ENCODE data around the gene RYR1. TPM values are rescaled to one million over a fixed set of nuclear protein-coding genes. Genes with fewer than 3 reads are reported as not detected.

RYR1 gene
- total RNA-seq, 6 experiments from 2014 or later: 0.12 to 1.1 (median 0.49) TPM

GRCh38 chr19:38634757-38635482, 201.4 kb downstream of the RYR1 start:
- intact Hi-C loops (cut with DNase I): no loop called here
- WGBS (ENCODE audit: insufficient coverage, low coverage, low lambda C conversion rate, missing lambda C conversion rate): 32% methylated on average over 6 of the region's 17 CpGs
- Histone ChIP-seq H3K4me3 (no peak overlapping the region), H3K9me3 (no peaks in the 10 kb centered on the region), H3K27me3 (no peaks in the 10 kb centered on the region), H3K4me1 (peaks cover 0 to 3% (median 0%) of the 10 kb centered on the region in 4 donors), H3K27ac (no peak overlapping the region), H3K36me3 (peaks cover 0 to 10% (median 0%) of the 10 kb centered on the region in 4 donors)
- peak; percentile 73 to 87 (median 80) for ATAC-seq
- TF ChIP-seq CTCF (IDR thresholded peaks at IDR 0.05) (peak; percentile 90 to 96 (median 96)), POLR2A (IDR thresholded peaks at IDR 0.05) (no peak)
- peak; percentile 73 to 77 (median 76) for DNase-seq

DNA sequence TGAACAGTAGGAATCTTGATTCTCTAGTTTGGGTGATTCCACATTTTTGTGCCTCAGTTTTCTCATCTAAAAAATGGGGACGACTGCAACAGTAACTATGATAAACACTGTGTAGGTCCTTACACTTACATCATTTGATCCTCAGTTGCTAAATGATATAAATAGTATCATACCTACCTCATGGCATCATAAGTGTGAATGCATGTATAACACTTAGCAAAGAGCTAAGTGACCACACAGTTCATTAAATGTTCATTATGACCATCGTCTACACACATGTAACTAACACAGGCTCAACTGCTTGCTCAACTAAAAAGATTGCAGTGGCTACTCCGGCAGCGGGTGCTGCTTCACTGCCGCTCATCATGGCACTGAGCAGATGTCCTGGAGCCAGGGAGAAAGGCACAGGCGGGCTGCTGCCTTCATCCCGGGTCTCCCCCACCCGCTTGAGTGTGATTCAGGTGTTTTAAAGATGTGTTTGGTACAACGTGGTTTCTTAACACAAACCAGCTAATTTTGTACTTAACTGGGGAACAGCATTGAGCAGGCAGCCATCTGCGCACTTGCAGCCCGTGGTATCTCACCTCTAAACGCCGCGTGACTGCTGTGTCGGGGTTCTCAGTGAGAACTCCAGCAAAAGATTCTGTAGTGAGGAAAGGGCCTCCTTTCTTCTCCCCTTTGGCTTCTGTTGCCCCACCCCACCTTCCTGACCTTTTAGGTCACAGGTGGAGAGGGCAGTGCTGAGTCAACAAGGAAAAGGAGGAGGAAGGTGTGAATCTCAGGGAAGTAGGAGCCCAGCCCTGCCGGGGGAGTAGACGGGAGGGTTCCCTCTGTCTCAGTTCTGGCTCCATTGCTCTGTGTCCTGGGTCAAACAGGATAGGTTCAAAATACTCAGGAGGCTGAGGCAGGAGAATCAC, 202.2 kb downstream of the RYR1 start:
- no peak overlapping the region for H3K27ac ChIP-seq
- H3K27me3 ChIP-seq: no peaks in the 10 kb centered on the region
- no peak overlapping the region for H3K4me3 ChIP-seq
- H3K36me3 ChIP-seq: peaks cover 0 to 9% (median 0%) of the 10 kb centered on the region in 4 donors
- H3K4me1 ChIP-seq: peaks cover 0 to 3% (median 0%) of the 10 kb centered on the region in 4 donors
- DNase-seq (no peak), ATAC-seq (no peak)
- WGBS (ENCODE audit: insufficient coverage, low coverage, low lambda C conversion rate, missing lambda C conversion rate): 82% methylated on average over 16 of the region's 17 CpGs
- no peak for TF ChIP-seq CTCF (IDR thresholded peaks at IDR 0.05)
- TF ChIP-seq POLR2A (IDR thresholded peaks at IDR 0.05): no peak
- intact Hi-C loops (cut with DNase I): no loop called here
- H3K9me3 ChIP-seq: no peaks in the 10 kb centered on the region

Other genes with a start within 250 kb of the RYR1 start
- not detected for gene DPF1, start 209.5 kb upstream of the RYR1 start, total RNA-seq
- gene PPP1R14A, start 177.3 kb upstream of the RYR1 start, total RNA-seq: 1 to 10 TPM; 2.7 to 8.7 (median 6.7) TPM
- gene SPINT2, start 169.1 kb upstream of the RYR1 start, total RNA-seq: 10 to 100 TPM in 1 of 6 experiments, 1 to 10 TPM in 5; 3.5 to 19.1 (median 6.2) TPM
- gene C19orf33, start 129.4 kb upstream of the RYR1 start, total RNA-seq: 1 to 10 TPM in 1 of 6 experiments, not detected in 5; 1.8 TPM
- gene YIF1B, start 117.7 kb upstream of the RYR1 start, total RNA-seq: 10 to 100 TPM; 26.3 to 69.7 (median 42.0) TPM
- gene KCNK6, start 113.8 kb upstream of the RYR1 start, total RNA-seq: 1 to 10 TPM; 1.1 to 3.1 (median 2.2) TPM
- gene CATSPERG, start 97.9 kb upstream of the RYR1 start, total RNA-seq: 1 to 10 TPM in 4 of 6 experiments, under 1 TPM in 1, not detected in 1; 0.69 to 4.4 (median 2.4) TPM
- 100 to 1,000 TPM in 2 of 6 experiments, 10 to 100 TPM in 4; 69.2 to 181 (median 75.2) TPM for gene PSMD8, start 59.1 kb upstream of the RYR1 start, total RNA-seq
- gene GGN, start 45.7 kb upstream of the RYR1 start, total RNA-seq: not detected
- gene SPRED3, start 45.0 kb upstream of the RYR1 start, total RNA-seq: under 1 TPM in 4 of 6 experiments, not detected in 2; 0.12 to 0.37 (median 0.22) TPM
- gene FAM98C, start 30.6 kb upstream of the RYR1 start, total RNA-seq: 10 to 100 TPM in 3 of 6 experiments, 1 to 10 TPM in 3; 7.6 to 19.8 (median 9.8) TPM
- 1 to 10 TPM in 2 of 6 experiments, under 1 TPM in 4; 0.77 to 1.5 (median 0.93) TPM for gene RASGRP4, start 7.5 kb upstream of the RYR1 start, total RNA-seq
- 1 to 10 TPM in 5 of 6 experiments, under 1 TPM in 1; 0.93 to 3.1 (median 2.0) TPM for gene MAP4K1, start 184.3 kb downstream of the RYR1 start, total RNA-seq
- gene EIF3K, start 185.5 kb downstream of the RYR1 start, total RNA-seq: 100 to 1,000 TPM in 4 of 6 experiments, 10 to 100 TPM in 2; 86.3 to 305 (median 116) TPM
- gene ACTN4, start 214.0 kb downstream of the RYR1 start, total RNA-seq: 100 to 1,000 TPM; 142 to 306 (median 201) TPM

Data from right lobe of liver (tissue), 6 donors.